GM12892 (cell line): ENCODE measurements around the gene INTS11.

Experiments used
- DNase-seq: peaks from one replicate; pipeline ENCODE4 v3.0.0; 2011; ENCODE audit not compliant: insufficient read length
- FAIRE-seq: peaks from 2 replicates; lab custom pipeline; 2011; peaks lifted over from hg19 to GRCh38; lab: Jason Lieb, UNC
- POLR2A ChIP-seq: IDR thresholded peaks from 2 replicates; pipeline ENCODE4 v1.6.1; 2011; ENCODE audit warnings: low read depth, low read length, control low read depth
- POLR2AphosphoS5 ChIP-seq: IDR thresholded peaks from 2 replicates; pipeline ENCODE4 v1.6.1; 2011; ENCODE audit warnings: low read depth, low read length, control low read depth
- TAF1 ChIP-seq: IDR thresholded peaks from 2 replicates; pipeline ENCODE4 v1.6.1; 2011; ENCODE audit warnings: low read depth, mild to moderate bottlenecking, control low read depth, low read length, borderline replicate concordance

INTS11 gene

DNA sequence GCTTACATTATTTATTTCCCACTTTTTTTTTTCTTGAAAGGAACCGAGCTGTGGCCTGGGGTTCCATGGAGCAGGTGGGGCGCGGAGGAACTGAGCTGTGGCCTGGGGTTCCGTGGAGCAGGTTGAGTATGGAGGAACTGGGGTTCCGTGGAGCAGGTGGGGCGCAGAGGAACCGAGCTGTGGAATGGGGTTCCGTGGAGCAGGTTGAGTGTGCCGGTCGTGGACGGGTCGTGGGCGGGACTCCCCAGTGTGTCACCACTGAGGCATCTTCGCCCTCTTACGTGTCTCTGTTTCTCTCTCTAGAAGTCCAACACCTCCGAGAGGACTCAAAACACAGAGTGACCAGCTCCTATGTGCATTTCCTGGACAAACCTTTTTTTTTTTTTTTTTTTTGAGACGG lies 45.4 kb downstream of the INTS11 start:
- no peak for DNase-seq

DNA sequence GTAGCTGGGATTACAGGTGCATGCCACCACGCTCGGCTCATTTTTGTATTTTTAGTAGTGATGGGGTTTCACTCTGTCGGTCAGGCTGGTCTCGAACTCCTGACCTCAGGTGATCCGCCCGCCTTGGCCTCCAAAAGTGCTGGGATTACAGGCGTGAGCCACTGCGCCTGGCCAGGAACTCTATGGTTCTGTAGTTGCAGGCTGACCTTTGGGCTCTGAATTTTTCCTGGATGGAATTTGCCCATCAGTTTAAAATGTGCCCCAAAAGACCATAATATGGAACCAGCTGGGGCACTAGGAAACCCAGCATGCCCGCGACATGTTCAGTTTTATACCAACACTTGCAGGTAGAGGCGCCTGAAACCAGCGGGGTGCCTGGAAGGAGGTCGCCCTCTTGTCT lies 45.8 kb downstream of the INTS11 start:
- no peak for DNase-seq
- FAIRE-seq = no peak

More for the DNA sequence above, 45.4 kb downstream of the INTS11 start:
- TF ChIP-seq POLR2AphosphoS5 (no peak), POLR2A (no peak), TAF1 (no peak)
- FAIRE-seq = no peak

DNA sequence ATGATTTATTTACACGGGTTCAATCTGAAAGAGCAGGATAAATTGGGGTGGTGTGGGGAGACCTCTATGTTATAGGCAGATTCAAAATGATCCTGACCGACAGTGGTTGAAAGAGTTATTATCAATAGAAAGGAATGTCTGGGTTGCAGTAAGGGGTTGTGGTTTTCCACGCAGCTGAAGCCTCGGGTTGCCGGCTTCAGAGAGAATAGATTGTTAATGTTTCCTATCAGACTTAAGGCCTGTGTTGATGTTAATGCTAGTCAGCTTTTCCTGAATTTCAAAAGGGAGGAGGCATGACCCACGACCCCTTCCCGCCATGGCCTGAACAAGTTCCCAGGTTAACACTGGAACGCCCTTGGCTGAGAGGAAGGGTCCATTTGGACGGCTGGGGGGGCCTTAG lies 48.6 kb downstream of the INTS11 start:
- no peak for FAIRE-seq
- no peak for TF ChIP-seq POLR2A
- DNase-seq = no peak

More for the DNA sequence above, 45.8 kb downstream of the INTS11 start:
- TF ChIP-seq TAF1 = no peak
- no peak for TF ChIP-seq POLR2A
- TF ChIP-seq POLR2AphosphoS5 = no peak

DNA sequence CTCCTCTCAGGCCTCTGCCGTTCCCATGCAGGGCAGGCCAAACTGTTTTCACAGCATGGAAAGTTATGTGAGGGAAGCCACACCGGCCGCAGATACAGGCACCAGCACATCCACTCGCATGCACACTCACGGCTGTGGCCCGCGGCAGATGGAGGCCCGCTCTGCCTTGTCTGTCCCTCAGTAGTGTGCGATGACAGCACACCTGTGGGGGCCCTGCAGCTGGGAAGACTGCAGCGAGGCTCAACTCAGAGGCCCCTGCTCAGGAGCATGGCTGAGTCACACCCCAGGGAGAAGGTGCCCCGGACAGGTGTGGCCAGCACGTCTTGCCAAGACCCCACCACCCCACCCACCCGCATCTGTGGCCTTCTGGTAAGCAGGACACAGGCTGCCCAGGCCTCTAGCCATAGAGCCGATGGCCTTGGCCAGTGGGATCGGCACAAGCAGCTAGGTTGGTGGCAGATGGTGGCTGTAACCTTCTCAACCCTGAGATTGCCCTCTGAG lies 49.5 kb downstream of the INTS11 start:
- DNase-seq (no peak), FAIRE-seq (no peak)
- no peak for TF ChIP-seq POLR2AphosphoS5
- TF ChIP-seq TAF1 = no peak
- TF ChIP-seq POLR2A = no peak

DNA sequence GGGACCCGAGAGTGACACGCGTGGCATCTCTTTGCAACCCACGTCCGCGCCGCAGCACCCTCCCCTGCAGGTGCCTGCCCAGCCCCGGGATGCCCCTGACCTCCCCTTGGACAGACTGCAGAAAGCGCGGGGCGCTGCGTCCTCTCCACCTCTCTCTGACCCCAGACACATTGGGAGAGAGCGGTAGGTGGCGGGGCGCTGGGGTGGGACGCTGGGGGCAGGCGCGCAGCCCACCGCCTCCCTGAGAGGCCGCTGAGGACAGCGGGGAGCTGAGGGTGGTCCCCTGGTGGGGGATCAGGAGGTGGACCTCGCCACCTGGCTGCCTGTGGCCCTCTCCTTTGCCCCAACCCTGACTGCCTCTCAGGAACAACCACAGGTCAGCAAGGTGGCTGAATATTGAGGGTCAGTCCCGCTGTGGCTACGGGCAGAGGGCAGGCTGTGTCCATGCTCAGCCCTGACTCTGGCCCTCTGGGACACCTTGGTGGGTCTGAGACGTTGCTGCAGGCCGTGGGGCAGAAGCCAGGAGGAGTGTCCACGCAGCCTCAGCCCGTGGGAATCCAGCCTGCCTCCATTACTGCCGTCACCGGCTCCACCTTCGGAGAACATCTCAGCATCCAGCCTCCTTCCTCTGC lies 50.0 kb downstream of the INTS11 start:
- FAIRE-seq (peak; percentile 64), DNase-seq (no peak)
- TF ChIP-seq POLR2A (no peak), TAF1 (no peak), POLR2AphosphoS5 (no peak)

DNA sequence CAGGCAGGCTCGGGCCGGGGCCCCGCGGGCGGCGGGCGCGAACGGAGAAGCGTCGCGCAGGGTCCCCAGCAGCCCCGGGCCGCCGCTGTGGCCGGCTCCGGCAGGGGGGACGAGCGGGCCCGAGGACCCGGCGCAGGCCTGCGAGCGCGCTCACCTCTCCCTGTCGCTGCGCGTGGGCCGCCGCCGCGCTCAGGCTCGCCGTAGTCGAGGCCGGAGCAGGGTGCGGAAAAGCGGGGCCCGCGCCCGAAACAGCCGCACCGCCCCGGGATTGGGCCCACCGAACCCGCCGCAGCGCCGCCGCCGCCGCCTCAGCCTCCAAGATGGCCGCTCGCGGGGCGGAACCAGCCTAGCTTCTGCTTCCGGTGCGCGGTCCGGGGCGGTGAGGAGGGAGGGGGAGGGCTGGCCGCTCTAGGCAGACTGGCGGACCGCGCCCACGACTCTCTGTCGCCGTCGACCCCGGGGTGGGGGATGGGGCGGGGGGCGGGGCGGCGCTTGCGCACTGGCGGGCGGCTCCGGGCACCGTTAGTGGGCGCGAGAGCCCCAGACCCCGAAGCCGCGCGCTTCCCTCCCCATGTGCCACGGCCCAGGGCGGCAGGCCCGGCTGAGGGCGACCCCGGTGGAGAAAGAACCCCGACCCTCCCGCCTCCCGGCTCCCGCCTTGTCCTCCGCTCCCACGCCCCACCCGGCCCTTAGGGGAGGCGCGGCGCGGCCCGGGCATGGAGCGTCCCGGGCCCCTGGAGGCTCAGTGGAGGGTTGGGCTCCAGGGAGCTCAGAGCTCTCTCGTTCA lies 50.8 kb downstream of the INTS11 start, which contains the start of gene UBE2J2:
Gene UBE2J2 (minus strand): TSS at position 343 of the 787 bp plus-strand sequence. CDS start 5,862 bp downstream, outside the sequence.
- TF ChIP-seq POLR2A = peak; percentile 70; the same call in 1 of the 2 replicates
- 0 out of 2 replicates have a peak, but pooled peaks have one; percentile 38 for TF ChIP-seq TAF1
- no peak for TF ChIP-seq POLR2AphosphoS5
- FAIRE-seq (peak; percentile 95), DNase-seq (peak; percentile 98)

DNA sequence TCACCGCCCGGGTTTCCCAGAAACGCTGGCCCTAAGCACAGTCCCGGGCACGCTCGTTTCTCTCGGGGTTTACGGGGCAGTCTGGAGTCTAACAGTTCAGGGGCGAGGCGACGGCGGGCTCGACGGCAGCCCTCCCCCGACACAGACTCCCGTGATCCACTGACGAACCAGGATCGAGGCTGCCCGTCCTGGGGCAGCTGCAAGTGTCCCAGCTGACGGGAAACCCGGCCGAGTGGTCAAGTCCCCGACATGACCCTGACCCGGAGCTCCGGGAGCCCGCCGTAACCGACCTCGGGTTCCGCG lies 51.3 kb downstream of the INTS11 start:
- DNase-seq = no peak
- TF ChIP-seq TAF1 (no peak), POLR2AphosphoS5 (no peak), POLR2A (no peak)
- no peak for FAIRE-seq

DNA sequence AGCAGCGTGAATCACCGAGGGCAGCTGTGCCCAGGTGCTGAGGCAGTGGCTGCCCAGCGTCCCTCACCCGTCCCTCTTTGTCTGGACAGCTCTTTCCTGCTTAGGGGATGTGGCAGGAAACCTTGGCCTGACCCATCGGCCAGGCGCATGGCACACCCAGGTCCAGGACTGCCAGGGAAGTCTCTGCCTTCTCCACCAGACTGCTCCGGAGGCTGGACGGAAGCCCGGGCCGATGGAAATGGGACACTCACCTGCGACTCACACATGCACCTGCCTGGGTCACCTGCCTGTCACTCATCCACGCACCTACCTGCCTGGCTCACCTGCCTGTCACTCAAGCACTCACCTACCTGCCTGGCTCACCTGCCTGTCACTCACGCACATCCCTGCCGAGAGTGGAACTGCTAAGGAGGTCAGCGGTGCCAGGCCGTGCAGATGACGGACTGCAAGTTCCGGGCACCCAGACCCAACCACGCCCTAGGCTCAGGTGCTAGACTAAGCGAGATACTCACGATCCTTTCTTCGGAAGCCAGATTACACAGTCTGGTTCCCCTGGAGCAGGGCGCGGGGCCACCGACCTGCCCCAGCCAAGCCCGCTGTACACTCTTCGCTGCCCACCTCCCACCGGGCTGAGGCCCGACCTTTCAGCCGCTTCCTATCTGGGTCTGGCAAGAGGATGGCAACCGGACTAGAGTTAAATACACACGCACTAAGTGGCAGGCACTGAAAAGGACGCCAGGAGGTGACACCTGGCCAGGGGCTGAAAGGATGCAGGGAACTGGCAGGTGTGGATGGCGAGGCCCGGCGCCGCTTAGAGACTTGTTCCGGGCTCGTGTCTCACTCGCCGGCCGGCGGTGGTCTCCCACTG lies 51.9 kb downstream of the INTS11 start:
- FAIRE-seq (peak; percentile 78), DNase-seq (no peak)
- TF ChIP-seq POLR2AphosphoS5 (no peak), TAF1 (no peak), POLR2A (no peak)

DNA sequence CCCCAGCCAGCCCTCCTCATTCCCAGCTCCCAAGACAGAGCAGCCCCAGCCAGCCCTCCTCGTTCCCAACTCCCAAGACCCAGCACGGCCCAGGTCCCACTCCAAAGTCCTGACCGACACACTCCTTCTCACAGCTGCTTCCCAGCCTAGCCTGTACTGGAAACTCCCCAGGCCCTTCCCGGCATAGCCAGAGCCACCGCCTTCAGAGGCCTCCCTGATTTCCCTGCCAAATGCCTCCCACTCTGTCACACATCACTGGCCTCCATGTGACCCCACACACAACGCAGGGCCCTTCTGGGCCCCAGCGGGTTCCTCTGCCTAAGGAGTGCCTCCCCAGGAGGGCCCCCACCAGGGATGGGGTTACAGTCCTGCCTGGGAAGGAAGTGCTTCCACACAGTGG lies 53.6 kb downstream of the INTS11 start:
- no peak for FAIRE-seq
- no peak for TF ChIP-seq POLR2A
- TF ChIP-seq TAF1 = no peak
- no peak for TF ChIP-seq POLR2AphosphoS5
- DNase-seq = no peak

DNA sequence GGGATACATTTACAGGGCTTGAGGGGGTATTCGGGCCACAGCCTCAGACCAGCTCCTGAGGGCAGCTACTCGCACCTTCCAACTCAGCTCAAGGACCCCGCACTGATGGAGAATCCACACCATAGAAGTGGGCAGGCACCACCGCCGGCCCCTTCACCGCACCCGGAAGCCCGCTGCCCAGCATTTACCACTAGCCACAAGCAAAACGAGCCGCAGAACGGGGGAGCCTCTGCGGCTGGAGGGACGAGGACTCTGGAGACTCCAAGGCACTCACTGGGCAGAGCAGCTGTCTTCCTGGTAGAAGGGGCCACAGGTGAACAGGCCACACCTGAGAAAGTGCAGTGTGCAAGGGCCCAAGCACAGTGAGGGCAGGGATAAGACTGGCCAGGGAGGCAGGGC lies 56.2 kb downstream of the INTS11 start:
- TF ChIP-seq POLR2A = no peak
- TF ChIP-seq POLR2AphosphoS5 = no peak
- TF ChIP-seq TAF1 = no peak
- no peak for DNase-seq
- no peak for FAIRE-seq

DNA sequence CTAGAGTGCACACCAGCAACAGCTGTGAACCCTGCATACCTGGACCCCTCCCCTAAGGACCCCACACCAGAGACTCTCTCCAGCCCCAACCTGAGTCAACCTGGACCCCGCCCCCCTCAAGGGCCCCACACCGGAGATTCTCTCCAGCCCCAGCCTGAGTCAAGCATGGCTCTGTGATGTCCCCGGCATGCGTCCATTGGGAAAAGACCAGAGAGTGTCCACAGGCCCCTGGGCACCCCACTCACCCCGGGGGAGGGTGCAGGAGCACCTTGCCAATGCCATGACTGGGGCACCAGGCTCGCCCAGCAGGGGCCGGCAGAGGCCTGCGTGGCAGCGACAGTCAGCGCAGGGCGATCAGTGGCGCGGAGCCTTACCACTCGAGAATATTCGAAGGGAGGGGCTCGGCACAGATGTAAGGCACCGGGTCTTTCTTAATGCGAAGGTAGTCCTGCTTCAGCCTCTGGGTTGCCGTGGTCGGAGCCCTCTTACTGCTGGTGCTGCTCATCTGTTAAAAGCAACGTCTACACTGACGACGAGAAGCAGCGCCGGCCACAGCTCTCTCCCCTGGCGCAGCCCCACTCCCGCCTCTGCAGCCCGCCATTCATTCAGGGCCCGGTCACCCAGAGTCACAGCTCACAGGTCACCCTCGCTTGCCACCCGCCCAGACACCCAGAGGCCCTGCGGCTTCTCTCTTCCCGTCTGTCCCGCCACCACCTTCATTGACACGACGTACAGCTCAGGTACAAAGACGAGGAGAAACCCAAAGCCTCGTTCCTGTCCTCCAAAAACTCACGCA lies 56.8 kb downstream of the INTS11 start:
- DNase-seq = no peak
- TF ChIP-seq POLR2A (no peak), POLR2AphosphoS5 (no peak), TAF1 (no peak)
- FAIRE-seq = no peak
